ENCODE data around the gene COX7A2L. TPM values are rescaled to one million over a fixed set of nuclear protein-coding genes. Genes with fewer than 3 reads are reported as not detected.

COX7A2L gene, protein sequence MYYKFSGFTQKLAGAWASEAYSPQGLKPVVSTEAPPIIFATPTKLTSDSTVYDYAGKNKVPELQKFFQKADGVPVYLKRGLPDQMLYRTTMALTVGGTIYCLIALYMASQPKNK
- total RNA-seq, result 103 and 114 TPM in 2 replicates
- long read RNA-seq, transcript COX7A2L-201 (3 exons, 1,112 nt), result major isoform, 540 of 549 reads
- long read RNA-seq, partial matches to known transcripts, result 0 of 549 reads
- long read RNA-seq, other reads (novel, unspliced or antisense), result 9 of 549 reads

DNA sequence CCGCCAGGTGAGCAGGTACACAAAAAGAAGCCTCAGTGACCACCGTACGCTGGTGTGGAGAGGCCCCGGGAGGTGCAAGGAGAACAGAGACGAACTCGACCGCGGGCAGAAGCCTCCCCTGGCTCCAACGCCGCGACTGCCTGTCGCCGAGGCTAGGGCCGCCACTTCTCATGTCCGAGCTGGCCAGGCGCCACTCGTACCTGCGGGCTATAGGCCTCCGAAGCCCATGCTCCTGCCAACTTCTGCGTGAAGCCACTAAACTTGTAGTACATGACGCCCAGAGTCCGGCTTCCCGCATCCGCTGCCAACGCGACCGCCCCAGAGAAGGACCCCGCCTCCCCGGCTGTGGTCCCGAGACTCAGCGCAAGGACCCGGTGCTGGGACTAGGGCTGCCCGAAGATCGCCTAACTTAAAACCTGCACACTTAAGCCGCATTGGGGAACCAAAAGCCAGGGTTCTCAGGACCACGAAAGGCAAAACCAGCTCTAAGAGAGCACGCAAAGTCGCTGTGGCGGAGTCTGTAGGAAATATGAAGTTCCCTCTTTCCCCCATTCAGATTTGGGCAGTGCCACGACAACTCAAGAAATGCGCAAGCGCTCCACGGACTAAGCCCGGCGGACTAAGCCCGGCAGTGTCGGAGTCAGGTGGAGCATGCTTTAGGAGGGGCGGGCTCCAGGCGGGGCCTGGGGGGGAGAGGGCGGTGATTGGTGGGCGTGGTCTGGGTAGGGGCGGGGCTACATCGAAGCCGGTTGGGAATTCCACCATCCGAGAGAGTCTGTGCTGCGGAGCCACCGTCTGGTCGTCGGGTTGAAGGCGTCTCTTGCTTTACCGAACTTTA is at the start of gene COX7A2L:
TSS of gene COX7A2L (minus strand) at position 328 of the 838 bp plus-strand sequence. CDS start at position 272, 56 bp downstream.
- peak; percentile 99 for DNase-seq (ENCODE audit: extremely low spot score, unreplicated experiment)
- Mint-ChIP-seq H3K27me3 (ENCODE audit: unreplicated experiment) (peaks cover 29% of the 10 kb centered on the region), H3K27ac (ENCODE audit: unreplicated experiment) (peak within 1 kb of the TSS; percentile 100), H3K4me1 (ENCODE audit: unreplicated experiment) (peaks cover 39% of the 10 kb centered on the region), H3K4me3 (ENCODE audit: unreplicated experiment) (peak within 1 kb of the TSS; percentile 87), H3K36me3 (ENCODE audit: unreplicated experiment) (no peaks in the 10 kb centered on the region), H3K9me3 (ENCODE audit: unreplicated experiment) (no peaks in the 10 kb centered on the region)
- TF ChIP-seq, protein P1, sequence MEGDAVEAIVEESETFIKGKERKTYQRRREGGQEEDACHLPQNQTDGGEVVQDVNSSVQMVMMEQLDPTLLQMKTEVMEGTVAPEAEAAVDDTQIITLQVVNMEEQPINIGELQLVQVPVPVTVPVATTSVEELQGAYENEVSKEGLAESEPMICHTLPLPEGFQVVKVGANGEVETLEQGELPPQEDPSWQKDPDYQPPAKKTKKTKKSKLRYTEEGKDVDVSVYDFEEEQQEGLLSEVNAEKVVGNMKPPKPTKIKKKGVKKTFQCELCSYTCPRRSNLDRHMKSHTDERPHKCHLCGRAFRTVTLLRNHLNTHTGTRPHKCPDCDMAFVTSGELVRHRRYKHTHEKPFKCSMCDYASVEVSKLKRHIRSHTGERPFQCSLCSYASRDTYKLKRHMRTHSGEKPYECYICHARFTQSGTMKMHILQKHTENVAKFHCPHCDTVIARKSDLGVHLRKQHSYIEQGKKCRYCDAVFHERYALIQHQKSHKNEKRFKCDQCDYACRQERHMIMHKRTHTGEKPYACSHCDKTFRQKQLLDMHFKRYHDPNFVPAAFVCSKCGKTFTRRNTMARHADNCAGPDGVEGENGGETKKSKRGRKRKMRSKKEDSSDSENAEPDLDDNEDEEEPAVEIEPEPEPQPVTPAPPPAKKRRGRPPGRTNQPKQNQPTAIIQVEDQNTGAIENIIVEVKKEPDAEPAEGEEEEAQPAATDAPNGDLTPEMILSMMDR (IDR thresholded peaks at IDR 0.05), result peak; percentile 59

DNA sequence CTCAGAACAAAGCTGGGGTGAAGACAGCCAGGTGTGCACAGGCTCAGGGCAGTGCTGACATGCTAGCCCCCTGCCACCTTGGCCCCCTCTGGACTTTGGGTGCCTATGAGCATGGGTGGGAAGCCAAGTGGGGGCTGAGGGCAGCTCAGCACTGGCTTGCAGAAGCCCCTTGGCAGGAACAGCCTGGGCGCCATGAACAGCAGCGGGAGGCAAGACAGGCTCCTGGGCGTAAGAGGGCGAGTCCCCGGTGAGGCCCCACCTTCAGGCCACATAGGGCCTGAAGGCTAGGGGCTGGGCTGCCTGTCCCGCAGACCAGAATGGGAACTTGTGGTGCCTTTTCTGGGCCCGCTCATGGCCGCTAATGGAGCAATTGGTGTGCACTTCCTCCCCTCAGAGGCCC is 47.0 kb upstream of the COX7A2L start:
- no peaks in the 10 kb centered on the region for H3K36me3 Mint-ChIP-seq (ENCODE audit: unreplicated experiment)
- TF ChIP-seq, protein P1 (IDR thresholded peaks at IDR 0.05), result no peak
- DNase-seq (ENCODE audit: extremely low spot score, unreplicated experiment), result no peak
- H3K4me1 Mint-ChIP-seq (ENCODE audit: unreplicated experiment), result no peaks in the 10 kb centered on the region
- no peaks in the 10 kb centered on the region for H3K9me3 Mint-ChIP-seq (ENCODE audit: unreplicated experiment)
- no peak overlapping the region for H3K27ac Mint-ChIP-seq (ENCODE audit: unreplicated experiment)
- H3K4me3 Mint-ChIP-seq (ENCODE audit: unreplicated experiment), result no peak overlapping the region
- peaks cover 28% of the 10 kb centered on the region for H3K27me3 Mint-ChIP-seq (ENCODE audit: unreplicated experiment)

DNA sequence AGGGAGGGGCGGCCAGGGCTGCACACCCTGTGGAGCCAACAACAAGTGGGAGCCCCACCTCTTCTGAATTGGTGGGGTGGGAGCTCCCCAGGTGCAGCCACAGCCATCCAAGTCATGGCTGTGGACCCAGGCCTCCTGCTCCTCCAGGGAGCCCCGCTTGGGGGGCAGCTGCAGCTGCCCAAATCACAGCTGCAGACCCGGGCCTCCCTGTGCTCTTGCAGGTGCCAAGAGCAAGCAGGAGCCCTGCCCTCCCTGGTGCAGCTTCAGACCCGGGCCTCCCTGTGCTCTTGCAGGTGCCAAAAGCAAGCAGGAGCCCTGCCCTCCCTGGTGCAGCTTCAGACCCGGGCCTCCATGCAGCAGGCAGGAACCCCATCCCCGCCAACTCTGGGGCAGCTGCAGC is 46.5 kb upstream of the COX7A2L start:
- Mint-ChIP-seq H3K4me1 (ENCODE audit: unreplicated experiment) (no peaks in the 10 kb centered on the region), H3K9me3 (ENCODE audit: unreplicated experiment) (no peaks in the 10 kb centered on the region), H3K27ac (ENCODE audit: unreplicated experiment) (no peak overlapping the region), H3K27me3 (ENCODE audit: unreplicated experiment) (peaks cover 33% of the 10 kb centered on the region), H3K4me3 (ENCODE audit: unreplicated experiment) (no peak overlapping the region), H3K36me3 (ENCODE audit: unreplicated experiment) (no peaks in the 10 kb centered on the region)
- TF ChIP-seq, protein P1 (IDR thresholded peaks at IDR 0.05), result no peak
- peak; percentile 78 for DNase-seq (ENCODE audit: extremely low spot score, unreplicated experiment)

DNA sequence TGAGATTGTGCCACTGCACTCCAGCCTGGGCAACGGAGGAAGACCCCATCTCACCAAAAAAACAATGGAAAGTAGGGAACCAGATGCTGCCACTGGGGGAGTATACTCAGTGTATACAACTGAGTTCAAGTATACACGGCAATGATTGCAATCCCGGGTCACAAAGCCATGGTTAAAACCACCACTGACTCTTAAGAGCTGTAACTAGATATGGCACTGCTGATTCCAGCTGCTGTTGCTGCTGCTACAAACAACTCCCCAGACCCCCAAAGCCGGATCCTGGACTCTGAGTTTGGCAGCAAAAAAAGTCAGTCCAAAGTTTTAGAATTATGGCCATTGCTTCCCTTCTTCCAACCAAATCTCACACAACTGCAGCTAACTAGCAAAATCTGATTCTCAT is 43.7 kb upstream of the COX7A2L start:
- Mint-ChIP-seq H3K4me1 (ENCODE audit: unreplicated experiment) (no peaks in the 10 kb centered on the region), H3K27ac (ENCODE audit: unreplicated experiment) (no peak overlapping the region)

More for the DNA sequence above, 43.7 kb upstream of the COX7A2L start:
- Mint-ChIP-seq H3K27me3 (ENCODE audit: unreplicated experiment) (peaks cover 21% of the 10 kb centered on the region), H3K9me3 (ENCODE audit: unreplicated experiment) (no peaks in the 10 kb centered on the region), H3K36me3 (ENCODE audit: unreplicated experiment) (no peaks in the 10 kb centered on the region), H3K4me3 (ENCODE audit: unreplicated experiment) (no peak overlapping the region)
- TF ChIP-seq, protein P1 (IDR thresholded peaks at IDR 0.05), result no peak
- DNase-seq (ENCODE audit: extremely low spot score, unreplicated experiment), result peak; percentile 32
